DOHH2 (cell line): ENCODE measurements around the gene DCAF6.

Experiments
- H3F3A ChIP-seq: fragments of 200-600 bp; sonication (generic), shearing (Covaris generic); 2 replicates; pipeline ENCODE4 v1.6.0; 2016; ENCODE audit warnings: antibody characterized with exemption, mild to moderate bottlenecking; ENCODE audit not compliant: control insufficient read depth, insufficient read depth
- H3K27ac ChIP-seq: fragments of 200-600 bp; sonication (generic); 2 replicates; pipeline ENCODE4 v1.5.1; 2014; ENCODE audit warnings: low read depth, mild to moderate bottlenecking, low read length, moderate library complexity
- H3K27me3 ChIP-seq: fragments of 200-600 bp; sonication (generic); 2 replicates; pipeline ENCODE4 v1.6.1; 2014; ENCODE audit warnings: mild to moderate bottlenecking, low read length, mixed read lengths; ENCODE audit not compliant: control insufficient read depth
- H3K36me3 ChIP-seq: fragments of 200-600 bp; sonication (generic); 2 replicates; pipeline ENCODE4 v1.6.1; 2014; ENCODE audit warnings: mild to moderate bottlenecking, low read length, moderate library complexity, mixed read lengths; ENCODE audit not compliant: control insufficient read depth
- H3K4me1 ChIP-seq: fragments of 200-600 bp; sonication (generic); 2 replicates; pipeline ENCODE4 v1.6.1; 2014; ENCODE audit warnings: mild to moderate bottlenecking, low read length, mixed read lengths; ENCODE audit not compliant: control insufficient read depth
- H3K4me2 ChIP-seq: fragments of 200-600 bp; sonication (generic); 2 replicates; pipeline ENCODE4 v1.6.0; 2014; ENCODE audit warnings: mild to moderate bottlenecking, low read length, moderate library complexity
- H3K4me3 ChIP-seq: fragments of 200-600 bp; sonication (generic); 2 replicates; pipeline ENCODE4 v1.5.1; 2014; ENCODE audit warnings: mild to moderate bottlenecking, low read length, mixed read lengths
- H3K79me2 ChIP-seq: fragments of 200-600 bp; sonication (generic); 2 replicates; pipeline ENCODE4 v1.6.1; 2014; ENCODE audit warnings: mild to moderate bottlenecking, low read length, mixed read lengths; ENCODE audit not compliant: control insufficient read depth
- H3K9me2 ChIP-seq: fragments of 200-600 bp; sonication (generic); replicated peaks from 2 replicates; pipeline ENCODE4 v1.6.1; 2014; ENCODE audit warnings: mild to moderate bottlenecking, low read length, mixed read lengths; ENCODE audit not compliant: control insufficient read depth
- H3K9me3 ChIP-seq: fragments of 200-600 bp; sonication (generic); 2 replicates; pipeline ENCODE4 v1.6.1; 2014; ENCODE audit warnings: antibody characterized with exemption, low read length, mixed read lengths; ENCODE audit not compliant: control insufficient read depth, insufficient read depth
- H4K20me1 ChIP-seq: fragments of 200-600 bp; sonication (generic); 2 replicates; pipeline ENCODE4 v1.6.0; 2014; ENCODE audit warnings: low read depth, mild to moderate bottlenecking, antibody characterized with exemption, low read length, moderate library complexity; ENCODE audit not compliant: control insufficient read depth, insufficient read depth
- CTCF ChIP-seq: fragments of 200-600 bp; sonication (generic); IDR thresholded peaks from one replicate; pipeline ENCODE4 v1.5.1; 2014; ENCODE audit warnings: antibody characterized with exemption, mild to moderate bottlenecking, low read depth, low read length; ENCODE audit not compliant: poor library complexity, severe bottlenecking
- EZH2phosphoT487 ChIP-seq: fragments of 200-600 bp; sonication (generic); IDR thresholded peaks from 2 replicates; pipeline ENCODE4 v1.6.1; 2017; ENCODE audit warnings: borderline replicate concordance, mild to moderate bottlenecking, antibody characterized with exemption, low read length, moderate library complexity, mixed read lengths

Gene DCAF6

GRCh38 chr1:168081373-168082007, 145.0 kb downstream of the DCAF6 start:
- Histone ChIP-seq H3K27me3 (no peaks in the 10 kb centered on the region), H3K27ac (no peak overlapping the region), H3K36me3 (no peaks in the 10 kb centered on the region; the same call in 1 of the 2 replicates), H4K20me1 (no peaks in the 10 kb centered on the region), H3K4me2 (no peak overlapping the region), H3K79me2 (no peaks in the 10 kb centered on the region), H3F3A (no peaks in the 10 kb centered on the region), H3K4me3 (no peak overlapping the region), H3K4me1 (no peaks in the 10 kb centered on the region), H3K9me2 (no peaks in the 10 kb centered on the region), H3K9me3 (no peaks in the 10 kb centered on the region)
- TF ChIP-seq CTCF: no peak
- TF ChIP-seq EZH2phosphoT487: no peak

GRCh38 chr1:168082008-168082876, 145.8 kb downstream of the DCAF6 start:
- Histone ChIP-seq H3K9me2 (no peaks in the 10 kb centered on the region), H3K9me3 (no peaks in the 10 kb centered on the region), H4K20me1 (no peaks in the 10 kb centered on the region), H3K4me2 (no peak overlapping the region), H3K4me1 (no peaks in the 10 kb centered on the region), H3F3A (no peaks in the 10 kb centered on the region), H3K4me3 (no peak overlapping the region), H3K27ac (no peak overlapping the region), H3K36me3 (no peaks in the 10 kb centered on the region), H3K79me2 (no peaks in the 10 kb centered on the region), H3K27me3 (no peaks in the 10 kb centered on the region)
- TF ChIP-seq EZH2phosphoT487: no peak
- TF ChIP-seq CTCF: peak; percentile 89

GRCh38 chr1:168083456-168084325, 147.2 kb downstream of the DCAF6 start:
- Histone ChIP-seq H3K36me3 (no peaks in the 10 kb centered on the region), H3K27me3 (no peaks in the 10 kb centered on the region), H3K4me1 (no peaks in the 10 kb centered on the region), H3K79me2 (no peaks in the 10 kb centered on the region), H4K20me1 (no peaks in the 10 kb centered on the region), H3K27ac (no peak overlapping the region), H3F3A (no peaks in the 10 kb centered on the region), H3K4me2 (no peak overlapping the region), H3K4me3 (no peak overlapping the region), H3K9me2 (no peaks in the 10 kb centered on the region), H3K9me3 (no peaks in the 10 kb centered on the region)
- TF ChIP-seq CTCF (no peak), EZH2phosphoT487 (no peak)
